Fibroblast of lung (primary cell): ENCODE measurements around the gene IMMT. TPM values are rescaled to one million over a fixed set of nuclear protein-coding genes. Genes with fewer than 3 reads are reported as not detected.

Experiments used
- DNase-seq, 2 donors: peaks; one replicate each; pipeline versions ENCODE4 v3.0.0 to v3.0.0-alpha.2; 2010; ENCODE audit warnings: low read depth in 2 of 2
- H2AFZ ChIP-seq: 2 replicates; pipeline ENCODE4 v1.5.1; 2012; ENCODE audit warnings: low read length, control low read depth, inconsistent platforms
- H3K27ac ChIP-seq: 2 replicates; pipeline ENCODE4 v1.5.1; 2011; ENCODE audit warnings: low read length, control low read depth; ENCODE audit not compliant: insufficient read depth
- H3K27me3 ChIP-seq: 2 replicates; pipeline ENCODE4 v1.5.1; 2011; ENCODE audit warnings: mild to moderate bottlenecking, low read length; ENCODE audit not compliant: control insufficient read depth, insufficient read depth
- H3K36me3 ChIP-seq: 2 replicates; pipeline ENCODE4 v1.5.1; 2011; ENCODE audit warnings: low read length; ENCODE audit not compliant: control insufficient read depth, insufficient read depth
- H3K4me1 ChIP-seq: 2 replicates; pipeline ENCODE4 v1.5.1; 2011; ENCODE audit warnings: low read length; ENCODE audit not compliant: control insufficient read depth, insufficient read depth; ENCODE audit errors: extremely low read depth
- H3K4me2 ChIP-seq: 2 replicates; pipeline ENCODE4 v1.5.1; 2011; ENCODE audit warnings: low read length, control low read depth; ENCODE audit not compliant: insufficient read depth; ENCODE audit errors: extremely low read depth
- H3K4me3 ChIP-seq, 4 experiments: fragments of 200-600 bp in 1 of 4; sonication (generic) in 1 of 4; replicated peaks in 1 of 4; 2 replicates each; pipeline ENCODE4 v1.5.1; 2011 to 2016; ENCODE audit warnings: low read length in 4 of 4, low read depth in 3 of 4, mild to moderate bottlenecking in 3 of 4, control low read depth in 2 of 4, inconsistent platforms in 1 of 4, mixed read lengths in 1 of 4; ENCODE audit not compliant: insufficient read depth in 1 of 4; ENCODE audit errors: control extremely low read depth in 1 of 4
- H3K79me2 ChIP-seq: 2 replicates; pipeline ENCODE4 v1.5.1; 2012; ENCODE audit warnings: mild to moderate bottlenecking, low read length, inconsistent platforms; ENCODE audit not compliant: control insufficient read depth, insufficient read depth
- H3K9ac ChIP-seq: 2 replicates; pipeline ENCODE4 v1.5.1; 2011; ENCODE audit warnings: mild to moderate bottlenecking, low read length, control low read depth; ENCODE audit not compliant: insufficient read depth
- H3K9me3 ChIP-seq: 2 replicates; pipeline ENCODE4 v1.5.1; 2012; ENCODE audit warnings: low read depth, low read length; ENCODE audit not compliant: control insufficient read depth, insufficient read depth
- H4K20me1 ChIP-seq: 2 replicates; pipeline ENCODE4 v1.5.1; 2011; ENCODE audit warnings: low read length; ENCODE audit not compliant: control insufficient read depth, insufficient read depth; ENCODE audit errors: extremely low read depth
- EZH2 ChIP-seq: IDR thresholded peaks from 2 replicates; pipeline ENCODE4 v1.5.1; 2012; ENCODE audit warnings: low read length, control low read depth, mild to moderate bottlenecking; ENCODE audit errors: missing control alignments
- polyA plus RNA-seq, 2 donors: library from polyadenylated mRNA; depleted of rRNA in 1 of 2; stranded (reverse) in 1 of 2; unstranded in 1 of 2; fragments of >200 nt; gene quantifications; 2 replicates each; pipeline ENCODE4 v1.2.1, GENCODE V29; 2011 to 2012; ENCODE audit warnings: missing spikeins in 1 of 2
- total RNA-seq: library from RNA; depleted of rRNA; stranded (reverse); fragments of >200 nt; gene quantifications from 2 replicates; pipeline ENCODE4 v1.2.1, GENCODE V29; 2014
- TF ChIP-seq, protein P1 (sequence below), 2 donors: IDR thresholded peaks in 1 of 2; conservative IDR thresholded peaks in 1 of 2; 1 replicate in 1 of 2; 2 replicates in 1 of 2; pipeline ENCODE4 v1.5.1; 2011 to 2012; ENCODE audit warnings: low read length in 2 of 2, control low read depth in 1 of 2, inconsistent platforms in 1 of 2, low read depth in 1 of 2, mild to moderate bottlenecking in 1 of 2

The IMMT gene
- total and polyA plus RNA-seq, 2 donors (not counting 1 experiment from before 2014, with no cell fraction given), result 47.1 to 52.7 TPM

DNA sequence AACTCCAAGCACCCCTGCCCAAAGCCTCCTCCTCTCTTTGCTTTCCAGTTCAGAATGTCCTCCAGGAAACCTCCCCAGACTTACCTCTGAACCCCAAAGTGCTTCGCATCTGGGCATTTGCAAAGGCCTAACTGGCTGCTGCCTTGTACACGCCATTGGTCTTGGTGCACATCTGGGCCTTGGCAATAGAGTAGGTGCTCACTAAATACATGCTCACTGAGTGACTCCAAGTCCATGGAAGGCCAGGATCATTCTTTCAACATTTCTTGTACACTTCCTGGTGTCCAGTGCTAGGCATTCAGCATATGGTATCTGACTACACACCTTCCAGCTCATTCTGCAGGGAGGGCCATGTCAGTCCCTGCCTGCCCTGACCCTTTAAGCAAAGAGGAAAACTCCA, 32.4 kb upstream of the IMMT start:
- H3K9me3 ChIP-seq, result no peaks in the 10 kb centered on the region
- no peaks in the 10 kb centered on the region for H3K27me3 ChIP-seq
- H4K20me1 ChIP-seq, result no peaks in the 10 kb centered on the region
- DNase-seq, result no peak
- H3K9ac ChIP-seq, result no peak overlapping the region
- no peak overlapping the region for H3K27ac ChIP-seq
- no peak overlapping the region for H2AFZ ChIP-seq
- no peak for TF ChIP-seq EZH2
- TF ChIP-seq, protein P1, sequence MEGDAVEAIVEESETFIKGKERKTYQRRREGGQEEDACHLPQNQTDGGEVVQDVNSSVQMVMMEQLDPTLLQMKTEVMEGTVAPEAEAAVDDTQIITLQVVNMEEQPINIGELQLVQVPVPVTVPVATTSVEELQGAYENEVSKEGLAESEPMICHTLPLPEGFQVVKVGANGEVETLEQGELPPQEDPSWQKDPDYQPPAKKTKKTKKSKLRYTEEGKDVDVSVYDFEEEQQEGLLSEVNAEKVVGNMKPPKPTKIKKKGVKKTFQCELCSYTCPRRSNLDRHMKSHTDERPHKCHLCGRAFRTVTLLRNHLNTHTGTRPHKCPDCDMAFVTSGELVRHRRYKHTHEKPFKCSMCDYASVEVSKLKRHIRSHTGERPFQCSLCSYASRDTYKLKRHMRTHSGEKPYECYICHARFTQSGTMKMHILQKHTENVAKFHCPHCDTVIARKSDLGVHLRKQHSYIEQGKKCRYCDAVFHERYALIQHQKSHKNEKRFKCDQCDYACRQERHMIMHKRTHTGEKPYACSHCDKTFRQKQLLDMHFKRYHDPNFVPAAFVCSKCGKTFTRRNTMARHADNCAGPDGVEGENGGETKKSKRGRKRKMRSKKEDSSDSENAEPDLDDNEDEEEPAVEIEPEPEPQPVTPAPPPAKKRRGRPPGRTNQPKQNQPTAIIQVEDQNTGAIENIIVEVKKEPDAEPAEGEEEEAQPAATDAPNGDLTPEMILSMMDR (conservative IDR thresholded peaks at IDR 0.05 in 1 of 2, IDR thresholded peaks at IDR 0.05 in 1 of 2; ENCODE audit: low read depth in 1 of 2, low read length in 2 of 2), result no peak
- H3K4me3 ChIP-seq, result no peak overlapping the region
- H3K4me1 ChIP-seq, result peaks cover 6% of the 10 kb centered on the region
- no peaks in the 10 kb centered on the region for H3K79me2 ChIP-seq
- H3K36me3 ChIP-seq, result no peaks in the 10 kb centered on the region
- H3K4me2 ChIP-seq, result no peak overlapping the region

DNA sequence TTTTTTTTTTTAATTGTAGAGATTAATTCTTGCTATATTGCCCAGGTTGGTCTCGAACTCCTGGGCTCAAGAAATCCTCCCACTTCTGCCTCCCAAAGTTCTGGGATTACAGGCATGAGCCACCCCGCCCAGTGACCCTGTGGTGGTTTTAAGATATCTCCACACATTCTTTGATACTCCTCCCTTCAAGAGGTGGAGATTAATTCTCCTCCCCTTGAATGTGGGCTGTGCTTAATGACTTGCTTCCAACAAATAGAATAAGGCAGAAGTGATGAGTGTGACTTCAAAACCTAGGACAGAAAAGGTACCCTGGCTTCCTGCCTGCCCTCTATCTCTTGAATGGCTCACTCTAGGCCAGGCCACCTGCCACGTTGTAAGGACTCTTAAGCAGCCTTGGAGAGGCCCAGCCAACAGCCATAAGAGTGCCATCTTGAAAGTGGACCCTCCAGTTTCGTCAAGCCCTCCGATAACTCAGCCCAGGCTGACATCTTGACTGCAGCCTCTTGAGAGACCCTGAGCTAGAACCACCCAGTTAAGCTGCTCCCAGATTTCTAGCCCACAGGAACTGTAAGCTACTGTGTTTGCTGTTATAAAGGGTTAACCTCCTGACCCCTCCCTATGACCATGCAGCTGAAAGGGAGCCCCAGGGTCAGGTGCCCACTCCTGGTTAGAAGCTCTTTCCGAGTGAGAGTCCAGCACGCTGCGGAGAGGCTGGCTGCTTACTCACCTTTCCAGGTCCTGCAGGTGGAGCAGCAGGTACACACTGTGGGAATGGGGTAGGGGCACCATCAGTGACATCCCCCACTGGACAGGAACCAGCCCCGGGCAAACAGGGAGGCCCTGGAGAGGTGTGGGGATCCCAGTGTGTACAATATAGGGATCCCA, 31.6 kb upstream of the IMMT start:
- no peak for TF ChIP-seq EZH2
- TF ChIP-seq, protein P1 (conservative IDR thresholded peaks at IDR 0.05 in 1 of 2, IDR thresholded peaks at IDR 0.05 in 1 of 2; ENCODE audit: low read depth in 1 of 2, low read length in 2 of 2), result no peak
- DNase-seq, result no peak
- Histone ChIP-seq H3K4me2 (no peak overlapping the region), H3K9ac (no peak overlapping the region), H3K79me2 (no peaks in the 10 kb centered on the region), H3K36me3 (no peaks in the 10 kb centered on the region), H3K27me3 (no peaks in the 10 kb centered on the region), H4K20me1 (no peaks in the 10 kb centered on the region), H3K4me1 (peaks cover 6% of the 10 kb centered on the region), H3K4me3 (no peak overlapping the region), H3K9me3 (no peaks in the 10 kb centered on the region), H3K27ac (no peak overlapping the region), H2AFZ (no peak overlapping the region)

DNA sequence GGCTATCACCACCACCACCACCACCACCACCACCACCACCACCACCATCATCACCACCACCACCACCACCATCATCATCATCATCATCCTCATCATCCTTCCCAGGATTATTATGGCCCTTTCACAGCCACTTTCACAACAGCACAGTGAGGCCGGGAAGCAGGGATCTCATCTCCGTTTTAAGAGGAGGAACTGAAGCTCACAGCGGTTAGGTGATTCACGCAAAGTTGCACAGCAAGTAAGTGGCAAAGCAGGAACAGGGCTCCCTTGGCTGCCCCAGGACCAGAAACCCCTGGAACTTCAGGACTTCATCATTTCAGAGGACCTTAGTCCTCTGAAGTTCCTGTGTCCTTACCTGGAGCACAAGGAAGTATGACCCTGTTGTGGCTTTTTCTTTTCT, 30.8 kb upstream of the IMMT start:
- peaks cover 6% of the 10 kb centered on the region for H3K4me1 ChIP-seq
- H3K36me3 ChIP-seq, result no peaks in the 10 kb centered on the region
- H3K9ac ChIP-seq, result no peak overlapping the region
- TF ChIP-seq, protein P1 (conservative IDR thresholded peaks at IDR 0.05 in 1 of 2, IDR thresholded peaks at IDR 0.05 in 1 of 2; ENCODE audit: low read depth in 1 of 2, low read length in 2 of 2), result no peak
- no peak overlapping the region for H3K4me2 ChIP-seq
- no peaks in the 10 kb centered on the region for H4K20me1 ChIP-seq
- H3K79me2 ChIP-seq, result no peaks in the 10 kb centered on the region
- no peak for DNase-seq
- no peak overlapping the region for H3K27ac ChIP-seq
- H2AFZ ChIP-seq, result no peak overlapping the region
- H3K4me3 ChIP-seq, result no peak overlapping the region
- no peaks in the 10 kb centered on the region for H3K9me3 ChIP-seq
- H3K27me3 ChIP-seq, result no peaks in the 10 kb centered on the region
